HEK293T (cell line): ENCODE measurements around the gene CLDN24.

Experiments
- ARNT ChIP-seq: fragments of 450-650 bp; IDR thresholded peaks from 2 replicates; pipeline ENCODE4 v1.6.1; 2017; ENCODE audit warnings: mild to moderate bottlenecking
- BHLHE40 ChIP-seq: fragments of 450-650 bp; IDR thresholded peaks from 2 replicates; pipeline ENCODE4 v1.6.1; 2016; ENCODE audit warnings: mild to moderate bottlenecking, moderate library complexity, borderline replicate concordance
- ELF4 ChIP-seq: fragments of 450-650 bp; IDR thresholded peaks from 2 replicates; pipeline ENCODE4 v1.6.1; 2017; ENCODE audit warnings: antibody characterized with exemption
- FOXA1 ChIP-seq: fragments of 450-650 bp; IDR thresholded peaks from 2 replicates; pipeline ENCODE4 v1.6.1; 2016; ENCODE audit warnings: mild to moderate bottlenecking
- FOXK2 ChIP-seq: fragments of 450-650 bp; IDR thresholded peaks from 2 replicates; pipeline ENCODE4 v1.6.1; 2016; ENCODE audit warnings: mild to moderate bottlenecking
- FOXM1 ChIP-seq: fragments of 450-650 bp; IDR thresholded peaks from 2 replicates; pipeline ENCODE4 v1.6.1; 2017; ENCODE audit warnings: mild to moderate bottlenecking, borderline replicate concordance
- LEF1 ChIP-seq: fragments of 450-650 bp; IDR thresholded peaks from 2 replicates; pipeline ENCODE4 v1.6.1; 2017; ENCODE audit warnings: mild to moderate bottlenecking, borderline replicate concordance
- NFRKB ChIP-seq: fragments of 450-650 bp; IDR thresholded peaks from 2 replicates; pipeline ENCODE4 v1.6.1; 2016; ENCODE audit warnings: mild to moderate bottlenecking, moderate library complexity
- SP1 ChIP-seq: fragments of 450-650 bp; IDR thresholded peaks from 2 replicates; pipeline ENCODE4 v1.6.1; 2017
- SUZ12 ChIP-seq: fragments of 450-650 bp; IDR thresholded peaks from 2 replicates; pipeline ENCODE4 v1.6.1; 2016; ENCODE audit warnings: mild to moderate bottlenecking
- TARDBP ChIP-seq: fragments of 450-650 bp; IDR thresholded peaks from 2 replicates; pipeline ENCODE4 v1.6.1; 2016
- ZNF384 ChIP-seq: fragments of 450-650 bp; IDR thresholded peaks from 2 replicates; pipeline ENCODE4 v1.6.1; 2016

- TF ChIP-seq SP1 = no peak
- no peak for TF ChIP-seq FOXM1
- no peak for TF ChIP-seq FOXK2
- no peak for TF ChIP-seq SUZ12
- TF ChIP-seq LEF1 = no peak
- no peak for TF ChIP-seq NFRKB
- no peak for TF ChIP-seq BHLHE40
- no peak for TF ChIP-seq FOXA1
- no peak for TF ChIP-seq ZNF384
- TF ChIP-seq ELF4 = no peak
- no peak for TF ChIP-seq ARNT
- no peak for TF ChIP-seq TARDBP
Measured at GRCh38 chr4:183284965-183285364, 37.3 kb downstream of the CLDN24 start.
